ENCODE measurements around the gene BAIAP2L2. TPM values are rescaled to one million over a fixed set of nuclear protein-coding genes. Genes with fewer than 3 reads are reported as not detected.
"Not testable (repeated sequence)": the region's sequence is repeated elsewhere in the genome, so short reads cannot be mapped to it uniquely, and the experiment has no call there.

Gene BAIAP2L2
- 0.86 and 2.6 TPM in 2 replicates for total RNA-seq (ENCODE audit: low replicate concordance)

- peaks cover 2% of the 10 kb centered on the region for H3K9me3 Mint-ChIP-seq
- H3K27me3 Mint-ChIP-seq (ENCODE audit: insufficient read depth, low read depth), result peaks cover 14% of the 10 kb centered on the region
- Histone ChIP-seq H3K4me2 (no peak within 1 kb of the TSS), H3K79me2 (ENCODE audit: low read depth) (no peaks in the 10 kb centered on the region), H3K36me3 (no peaks in the 10 kb centered on the region), H4K20me1 (ENCODE audit: low read depth) (no peaks in the 10 kb centered on the region), H3K9ac (no peak within 1 kb of the TSS), H3F3A (ENCODE audit: low read depth) (peaks cover 8% of the 10 kb centered on the region), H3K4me3 (no peak within 1 kb of the TSS), H2AFZ (replicated peaks) (no peak within 1 kb of the TSS), H3K27ac (no peak within 1 kb of the TSS), H3K9me3 (ENCODE audit: low read depth) (no peaks in the 10 kb centered on the region), H3K27me3 (no peaks in the 10 kb centered on the region), H3K4me1 (peaks cover 5% of the 10 kb centered on the region)
- H3K27ac Mint-ChIP-seq, result no peak within 1 kb of the TSS
- H3K4me3 Mint-ChIP-seq, result peak within 1 kb of the TSS; percentile 41
- no peak for DNase-seq (ENCODE audit: low spot score)
- no peaks in the 10 kb centered on the region for H3K36me3 Mint-ChIP-seq
- TF ChIP-seq CTCF (IDR thresholded peaks at IDR 0.05), result no peak
- no peak for TF ChIP-seq EZH2phosphoT487 (IDR thresholded peaks at IDR 0.05)
- TF ChIP-seq EZH2 (IDR thresholded peaks at IDR 0.05), result no peak
- peaks cover 15% of the 10 kb centered on the region for H3K4me1 Mint-ChIP-seq
These were observed at the start of gene BAIAP2L2 for GRCh38 chr22:38110008-38110862. BAIAP2L2 (minus strand) TSS chr22:38110684; CDS start chr22:38110525, 159 bp downstream.

GRCh38 chr22:38155703-38156102 lies 45.2 kb upstream of the BAIAP2L2 start:
- H3K27ac ChIP-seq, result no peak overlapping the region
- H3K36me3 ChIP-seq, result no peaks in the 10 kb centered on the region
- H3K4me3 ChIP-seq, result no peak overlapping the region
- DNase-seq (ENCODE audit: low spot score), result no peak
- peaks cover 23% of the 10 kb centered on the region for H3K4me1 ChIP-seq
- no peaks in the 10 kb centered on the region for H3K79me2 ChIP-seq (ENCODE audit: low read depth)
- H3K4me2 ChIP-seq, result no peak overlapping the region
- no peak overlapping the region for H3K27ac Mint-ChIP-seq
- H3K27me3 ChIP-seq, result no peaks in the 10 kb centered on the region
- H3K4me3 Mint-ChIP-seq, result no peak overlapping the region
- H3K9ac ChIP-seq, result no peak overlapping the region
- no peak overlapping the region for H2AFZ ChIP-seq (replicated peaks)
- H3F3A ChIP-seq (ENCODE audit: low read depth), result peaks cover 24% of the 10 kb centered on the region
- no peaks in the 10 kb centered on the region for H3K9me3 Mint-ChIP-seq
- peaks cover 5% of the 10 kb centered on the region for H4K20me1 ChIP-seq (ENCODE audit: low read depth)
- H3K9me3 ChIP-seq (ENCODE audit: low read depth), result no peaks in the 10 kb centered on the region
- no peak for TF ChIP-seq EZH2 (IDR thresholded peaks at IDR 0.05)
- TF ChIP-seq CTCF (IDR thresholded peaks at IDR 0.05), result no peak
- TF ChIP-seq EZH2phosphoT487 (IDR thresholded peaks at IDR 0.05), result no peak
- H3K36me3 Mint-ChIP-seq, result no peaks in the 10 kb centered on the region
- no peaks in the 10 kb centered on the region for H3K27me3 Mint-ChIP-seq (ENCODE audit: insufficient read depth, low read depth)
- peaks cover 4% of the 10 kb centered on the region for H3K4me1 Mint-ChIP-seq

- Histone ChIP-seq H3F3A (ENCODE audit: low read depth) (peaks cover 31% of the 10 kb centered on the region), H3K4me1 (peaks cover 30% of the 10 kb centered on the region), H3K27ac (peak overlapping the region; percentile 29)
- H3K4me3 Mint-ChIP-seq; H3K4me1 Mint-ChIP-seq; H3K79me2 ChIP-seq (ENCODE audit: low read depth); H3K27me3 ChIP-seq; H3K36me3 Mint-ChIP-seq; H4K20me1 ChIP-seq (ENCODE audit: low read depth); H3K9me3 Mint-ChIP-seq; H3K27me3 Mint-ChIP-seq (ENCODE audit: insufficient read depth, low read depth); H2AFZ ChIP-seq (replicated peaks); DNase-seq (ENCODE audit: low spot score); H3K9me3 ChIP-seq (ENCODE audit: low read depth); H3K36me3 ChIP-seq; H3K4me3 ChIP-seq; H3K9ac ChIP-seq; H3K27ac Mint-ChIP-seq; H3K4me2 ChIP-seq: not testable (repeated sequence)
These were observed 44.1 kb upstream of the BAIAP2L2 start for GRCh38 chr22:38154563-38154915.

Data from neural progenitor cell (in vitro differentiated cells).